Hematopoietic multipotent progenitor cell treated with erythropoietin and hydrocortisone succinate and interleukin-3 and kit ligand, for 8 days (in vitro differentiated cells): ENCODE data around the gene SEMA5B.
A peak's percentile ranks its signal among the peaks of the same experiment; 100 is the strongest.

ENCODE experiments used
- DNase-seq: peaks from one replicate; pipeline ENCODE4 v3.0.0-alpha.2; 2015

SEMA5B gene

GRCh38 chr3:123027292-123028232, at the start of gene SEMA5B:
SEMA5B (minus strand) TSS chr3:123027763; CDS start chr3:122961263, 66,500 bp downstream.
- DNase-seq: no peak

- peak; percentile 48 for DNase-seq
Measured at GRCh38 chr3:123076496-123077418, 49.2 kb upstream of the SEMA5B start.

GRCh38 chr3:123076112-123076495, 48.5 kb upstream of the SEMA5B start:
- no peak for DNase-seq

- no peak for DNase-seq
Measured at GRCh38 chr3:123075359-123075758, 47.8 kb upstream of the SEMA5B start.

- no peak for DNase-seq
Measured at GRCh38 chr3:123072564-123072963, 45.0 kb upstream of the SEMA5B start.

- DNase-seq: peak; percentile 67
Measured at GRCh38 chr3:123072152-123072551, 44.6 kb upstream of the SEMA5B start.

- DNase-seq: no peak
Measured at GRCh38 chr3:123071581-123071980, 44.0 kb upstream of the SEMA5B start.

- DNase-seq: no peak
Measured at GRCh38 chr3:123071146-123071545, 43.6 kb upstream of the SEMA5B start.

GRCh38 chr3:123070510-123070909, 42.9 kb upstream of the SEMA5B start:
- DNase-seq: no peak

- peak; percentile 41 for DNase-seq
Measured at GRCh38 chr3:123068601-123069381, 41.2 kb upstream of the SEMA5B start.

- peak; percentile 45 for DNase-seq
Measured at GRCh38 chr3:123067689-123068600, 40.4 kb upstream of the SEMA5B start.

- peak; percentile 89 for DNase-seq
Measured at GRCh38 chr3:123066896-123067688, 39.5 kb upstream of the SEMA5B start, which contains the start of gene PDIA5. PDIA5 (plus strand) TSS chr3:123067025; CDS start chr3:123067165, 140 bp downstream.

GRCh38 chr3:123066599-123066895, 39.0 kb upstream of the SEMA5B start:
- DNase-seq: no peak

- no peak for DNase-seq
Measured at GRCh38 chr3:123064914-123065313, 37.4 kb upstream of the SEMA5B start.

GRCh38 chr3:123064506-123064905, 36.9 kb upstream of the SEMA5B start:
- DNase-seq: no peak

- DNase-seq: no peak
Measured at GRCh38 chr3:123063034-123063433, 35.5 kb upstream of the SEMA5B start.

- no peak for DNase-seq
Measured at GRCh38 chr3:123061856-123062255, 34.3 kb upstream of the SEMA5B start.

- no peak for DNase-seq
Measured at GRCh38 chr3:123060054-123060453, 32.5 kb upstream of the SEMA5B start.

GRCh38 chr3:123058505-123058904, 30.9 kb upstream of the SEMA5B start:
- DNase-seq: no peak

- DNase-seq: no peak
Measured at GRCh38 chr3:123055352-123055751, 27.8 kb upstream of the SEMA5B start.

GRCh38 chr3:123054931-123055330, 27.4 kb upstream of the SEMA5B start:
- DNase-seq: no peak
